ENCODE data around the gene ATM.

ATM gene

GRCh38 chr11:108223348-108224149 lies 682 bp downstream of the ATM start:
- H3K36me3 ChIP-seq (ENCODE audit: control insufficient read depth, insufficient read depth, low read length) = no peaks in the 10 kb centered on the region
- peak overlapping the region; percentile 70 for H3K9ac ChIP-seq (ENCODE audit: low read length)
- H3K4me1 ChIP-seq (ENCODE audit: control insufficient read depth, insufficient read depth, low read length) = peaks cover 15% of the 10 kb centered on the region
- H3K9me3 ChIP-seq (ENCODE audit: control insufficient read depth, low read length) = no peaks in the 10 kb centered on the region
- peak overlapping the region; percentile 64 for H3K4me3 ChIP-seq (ENCODE audit: low read length)
- H3K27me3 ChIP-seq (ENCODE audit: control insufficient read depth, insufficient read depth, low read length) = no peaks in the 10 kb centered on the region

DNA sequence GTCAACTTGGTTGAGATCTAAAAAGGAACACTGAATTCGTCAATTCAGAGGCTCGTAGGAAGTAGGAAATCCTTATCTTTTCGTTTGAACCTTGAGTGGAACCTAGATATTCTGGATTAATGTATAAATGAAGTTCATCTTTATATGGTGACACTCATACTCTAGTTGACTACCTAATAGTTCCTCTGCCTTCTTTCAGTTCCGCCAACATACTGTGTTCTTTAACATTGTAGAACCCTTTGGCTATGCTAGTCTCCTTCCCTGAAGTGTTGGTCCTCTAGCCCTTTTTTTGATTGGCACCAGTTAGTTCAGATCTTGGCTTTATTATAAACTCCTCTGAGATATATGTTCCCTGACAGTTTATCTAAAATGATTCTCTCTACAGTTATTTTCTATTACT lies 1.5 kb downstream of the ATM start:
- Histone ChIP-seq H3K4me1 (ENCODE audit: control insufficient read depth, insufficient read depth, low read length) (peaks cover 15% of the 10 kb centered on the region), H3K27me3 (ENCODE audit: control insufficient read depth, insufficient read depth, low read length) (no peaks in the 10 kb centered on the region), H3K36me3 (ENCODE audit: control insufficient read depth, insufficient read depth, low read length) (no peaks in the 10 kb centered on the region), H3K4me3 (ENCODE audit: low read length) (no peak overlapping the region), H3K9ac (ENCODE audit: low read length) (peak overlapping the region; percentile 70), H3K9me3 (ENCODE audit: control insufficient read depth, low read length) (no peaks in the 10 kb centered on the region)

DNA sequence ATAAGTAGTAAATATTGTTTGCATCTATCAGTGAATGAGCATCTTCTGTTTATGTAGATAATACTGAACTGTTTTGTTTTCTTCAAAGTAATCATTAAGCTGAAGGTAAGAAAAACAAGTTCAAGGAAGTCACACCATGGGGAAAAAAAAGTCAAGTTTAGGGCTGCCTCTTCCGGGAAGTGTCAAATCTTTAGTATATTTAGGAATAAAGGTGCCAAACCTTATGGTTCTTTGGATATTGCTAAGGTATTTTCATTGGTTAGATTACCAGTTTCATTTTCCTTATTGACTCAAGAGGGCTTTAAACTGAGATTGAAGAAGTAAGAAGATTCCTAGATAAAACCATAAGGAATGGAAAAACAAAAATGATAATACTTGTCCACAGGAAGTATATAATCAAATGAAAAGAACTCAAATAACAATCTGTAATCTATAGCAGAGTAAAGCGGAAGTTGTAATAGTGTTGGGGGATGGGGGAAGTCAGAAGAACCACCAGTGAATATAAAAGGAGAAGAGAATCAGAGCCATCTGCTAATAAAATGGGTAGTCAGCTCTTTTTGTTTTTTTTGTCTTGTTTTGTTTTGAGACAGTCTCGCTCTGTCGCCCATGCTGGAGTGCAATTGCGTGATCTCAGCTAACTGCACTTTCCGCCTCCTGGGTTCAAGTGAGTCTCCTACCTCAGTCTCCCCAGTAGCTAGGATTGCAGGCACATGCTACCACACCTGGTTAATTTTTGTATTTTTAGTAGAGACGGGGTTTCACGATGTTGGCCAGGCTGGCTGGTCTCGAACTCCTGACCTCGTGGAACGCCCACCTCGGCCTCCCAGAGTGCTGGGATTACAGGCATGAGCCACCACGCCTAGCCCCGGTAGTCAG lies 2.3 kb downstream of the ATM start:
- H3K9me3 ChIP-seq (ENCODE audit: control insufficient read depth, low read length) = no peaks in the 10 kb centered on the region
- no peaks in the 10 kb centered on the region for H3K36me3 ChIP-seq (ENCODE audit: control insufficient read depth, insufficient read depth, low read length)
- H3K9ac ChIP-seq (ENCODE audit: low read length) = no peak overlapping the region
- no peak overlapping the region for H3K4me3 ChIP-seq (ENCODE audit: low read length)
- peaks cover 15% of the 10 kb centered on the region for H3K4me1 ChIP-seq (ENCODE audit: control insufficient read depth, insufficient read depth, low read length)
- no peaks in the 10 kb centered on the region for H3K27me3 ChIP-seq (ENCODE audit: control insufficient read depth, insufficient read depth, low read length)

DNA sequence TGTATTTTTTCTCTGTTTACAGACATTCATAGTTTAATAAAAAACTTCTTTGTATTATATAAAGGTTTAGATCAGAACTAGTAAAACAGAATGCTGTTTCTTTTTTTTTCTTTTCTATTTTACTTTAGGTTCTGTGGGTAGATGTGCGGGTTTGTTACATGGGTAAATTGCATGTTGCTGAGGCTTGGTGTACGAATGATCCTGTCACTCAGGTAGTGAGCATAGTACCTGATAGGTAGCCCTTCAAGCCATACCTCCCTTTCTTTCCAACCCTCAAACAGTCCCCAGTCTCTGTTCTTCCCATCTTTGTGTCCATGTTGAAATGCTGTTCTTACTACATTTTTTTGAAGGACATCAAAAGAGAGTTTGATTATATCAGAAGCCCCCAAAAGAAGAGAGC lies 3.2 kb downstream of the ATM start:
- H3K9me3 ChIP-seq (ENCODE audit: control insufficient read depth, low read length) = no peaks in the 10 kb centered on the region
- no peak overlapping the region for H3K4me3 ChIP-seq (ENCODE audit: low read length)
- H3K36me3 ChIP-seq (ENCODE audit: control insufficient read depth, insufficient read depth, low read length) = peaks cover 5% of the 10 kb centered on the region
- no peaks in the 10 kb centered on the region for H3K27me3 ChIP-seq (ENCODE audit: control insufficient read depth, insufficient read depth, low read length)
- H3K9ac ChIP-seq (ENCODE audit: low read length) = no peak overlapping the region
- H3K4me1 ChIP-seq (ENCODE audit: control insufficient read depth, insufficient read depth, low read length) = peaks cover 10% of the 10 kb centered on the region

DNA sequence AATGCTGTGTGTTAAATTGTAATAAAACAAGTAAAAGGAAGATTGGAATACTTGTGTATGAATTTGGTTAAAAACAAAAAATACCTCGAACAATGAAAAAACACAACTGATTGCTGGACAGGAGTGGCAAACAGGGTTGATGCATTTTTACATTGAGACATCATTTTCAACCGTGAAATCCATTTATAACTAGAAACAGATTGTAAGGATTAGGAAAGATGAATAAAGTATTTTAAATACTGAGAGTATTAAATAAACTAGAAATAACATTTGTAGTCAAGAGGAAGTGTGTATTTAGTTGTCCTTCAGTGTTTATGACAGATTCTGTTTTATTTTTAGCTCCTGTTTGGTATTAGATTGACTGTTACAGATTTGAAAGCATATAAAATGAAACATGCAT lies 5.4 kb downstream of the ATM start:
- Histone ChIP-seq H3K4me1 (ENCODE audit: control insufficient read depth, insufficient read depth, low read length) (peaks cover 8% of the 10 kb centered on the region), H3K9me3 (ENCODE audit: control insufficient read depth, low read length) (no peaks in the 10 kb centered on the region), H3K4me3 (ENCODE audit: low read length) (no peak overlapping the region), H3K9ac (ENCODE audit: low read length) (no peak overlapping the region), H3K27me3 (ENCODE audit: control insufficient read depth, insufficient read depth, low read length) (no peaks in the 10 kb centered on the region), H3K36me3 (ENCODE audit: control insufficient read depth, insufficient read depth, low read length) (peaks cover 5% of the 10 kb centered on the region)

- no peaks in the 10 kb centered on the region for H3K9me3 ChIP-seq (ENCODE audit: control insufficient read depth, low read length)
- H3K36me3 ChIP-seq (ENCODE audit: control insufficient read depth, insufficient read depth, low read length) = peaks cover 5% of the 10 kb centered on the region
- no peak overlapping the region for H3K9ac ChIP-seq (ENCODE audit: low read length)
- no peaks in the 10 kb centered on the region for H3K27me3 ChIP-seq (ENCODE audit: control insufficient read depth, insufficient read depth, low read length)
- H3K4me1 ChIP-seq (ENCODE audit: control insufficient read depth, insufficient read depth, low read length) = no peaks in the 10 kb centered on the region
- H3K4me3 ChIP-seq (ENCODE audit: low read length) = no peak overlapping the region
Measured at GRCh38 chr11:108233277-108233945, 10.5 kb downstream of the ATM start.

DNA sequence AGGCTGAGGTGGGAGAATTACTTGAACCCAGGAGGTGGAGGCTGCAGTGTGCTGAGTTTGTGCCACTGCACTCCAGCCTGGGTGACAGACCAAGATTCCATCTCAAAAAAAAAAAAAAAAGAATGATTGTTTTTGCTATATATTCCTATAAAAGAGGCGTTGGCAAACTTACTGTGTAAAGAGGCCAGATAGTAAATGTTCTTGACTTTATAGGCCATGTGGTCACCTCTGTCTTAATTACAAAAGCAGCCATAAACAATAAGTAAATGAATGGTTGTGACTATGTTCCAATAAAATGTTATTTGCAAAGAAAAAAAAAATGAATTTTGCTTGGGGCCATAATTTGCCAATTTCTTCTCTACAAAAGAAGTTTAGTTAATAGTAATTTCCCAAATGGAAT lies 12.3 kb downstream of the ATM start:
- Histone ChIP-seq H3K4me1 (ENCODE audit: control insufficient read depth, insufficient read depth, low read length) (no peaks in the 10 kb centered on the region), H3K36me3 (ENCODE audit: control insufficient read depth, insufficient read depth, low read length) (peaks cover 5% of the 10 kb centered on the region), H3K27me3 (ENCODE audit: control insufficient read depth, insufficient read depth, low read length) (no peaks in the 10 kb centered on the region), H3K9me3 (ENCODE audit: control insufficient read depth, low read length) (no peaks in the 10 kb centered on the region), H3K4me3 (ENCODE audit: low read length) (no peak overlapping the region), H3K9ac (ENCODE audit: low read length) (no peak overlapping the region)

GRCh38 chr11:108235633-108236032 lies 12.8 kb downstream of the ATM start:
- H3K4me1 ChIP-seq (ENCODE audit: control insufficient read depth, insufficient read depth, low read length) = no peaks in the 10 kb centered on the region
- H3K27me3 ChIP-seq (ENCODE audit: control insufficient read depth, insufficient read depth, low read length) = no peaks in the 10 kb centered on the region
- H3K9me3 ChIP-seq (ENCODE audit: control insufficient read depth, low read length) = no peaks in the 10 kb centered on the region
- H3K9ac ChIP-seq (ENCODE audit: low read length) = no peak overlapping the region
- H3K36me3 ChIP-seq (ENCODE audit: control insufficient read depth, insufficient read depth, low read length) = peaks cover 2% of the 10 kb centered on the region
- H3K4me3 ChIP-seq (ENCODE audit: low read length) = no peak overlapping the region

DNA sequence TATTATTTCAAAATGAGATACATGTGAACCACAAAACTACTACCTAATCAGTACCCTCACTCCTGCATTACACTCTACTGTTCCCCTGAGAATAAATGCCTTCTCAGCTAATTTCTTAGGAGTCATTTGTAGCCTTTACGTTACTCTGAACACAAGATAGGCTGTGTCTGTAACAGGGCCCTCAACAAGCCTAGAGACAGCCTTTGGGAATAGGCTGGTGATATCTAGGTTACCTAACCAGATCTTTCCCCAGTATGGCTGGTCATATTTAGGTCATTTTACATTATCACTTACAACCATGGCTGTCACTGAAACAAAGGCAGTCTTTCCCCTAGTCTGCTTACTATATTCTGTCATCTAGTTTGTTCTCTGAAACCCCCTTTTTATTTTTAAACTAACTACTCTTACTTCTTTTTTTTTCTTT lies 14.2 kb downstream of the ATM start:
- H3K27me3 ChIP-seq (ENCODE audit: control insufficient read depth, insufficient read depth, low read length) = no peaks in the 10 kb centered on the region
- H3K4me3 ChIP-seq (ENCODE audit: low read length) = no peak overlapping the region
- H3K4me1 ChIP-seq (ENCODE audit: control insufficient read depth, insufficient read depth, low read length) = no peaks in the 10 kb centered on the region
- H3K9ac ChIP-seq (ENCODE audit: low read length) = no peak overlapping the region
- H3K36me3 ChIP-seq (ENCODE audit: control insufficient read depth, insufficient read depth, low read length) = no peaks in the 10 kb centered on the region
- H3K9me3 ChIP-seq (ENCODE audit: control insufficient read depth, low read length) = no peaks in the 10 kb centered on the region

- no peaks in the 10 kb centered on the region for H3K4me1 ChIP-seq (ENCODE audit: control insufficient read depth, insufficient read depth, low read length)
- H3K4me3 ChIP-seq (ENCODE audit: low read length) = no peak overlapping the region
- no peak overlapping the region for H3K9ac ChIP-seq (ENCODE audit: low read length)
- no peaks in the 10 kb centered on the region for H3K9me3 ChIP-seq (ENCODE audit: control insufficient read depth, low read length)
- H3K36me3 ChIP-seq (ENCODE audit: control insufficient read depth, insufficient read depth, low read length) = no peaks in the 10 kb centered on the region
- H3K27me3 ChIP-seq (ENCODE audit: control insufficient read depth, insufficient read depth, low read length) = no peaks in the 10 kb centered on the region
Measured at GRCh38 chr11:108239076-108239475, 16.2 kb downstream of the ATM start.

DNA sequence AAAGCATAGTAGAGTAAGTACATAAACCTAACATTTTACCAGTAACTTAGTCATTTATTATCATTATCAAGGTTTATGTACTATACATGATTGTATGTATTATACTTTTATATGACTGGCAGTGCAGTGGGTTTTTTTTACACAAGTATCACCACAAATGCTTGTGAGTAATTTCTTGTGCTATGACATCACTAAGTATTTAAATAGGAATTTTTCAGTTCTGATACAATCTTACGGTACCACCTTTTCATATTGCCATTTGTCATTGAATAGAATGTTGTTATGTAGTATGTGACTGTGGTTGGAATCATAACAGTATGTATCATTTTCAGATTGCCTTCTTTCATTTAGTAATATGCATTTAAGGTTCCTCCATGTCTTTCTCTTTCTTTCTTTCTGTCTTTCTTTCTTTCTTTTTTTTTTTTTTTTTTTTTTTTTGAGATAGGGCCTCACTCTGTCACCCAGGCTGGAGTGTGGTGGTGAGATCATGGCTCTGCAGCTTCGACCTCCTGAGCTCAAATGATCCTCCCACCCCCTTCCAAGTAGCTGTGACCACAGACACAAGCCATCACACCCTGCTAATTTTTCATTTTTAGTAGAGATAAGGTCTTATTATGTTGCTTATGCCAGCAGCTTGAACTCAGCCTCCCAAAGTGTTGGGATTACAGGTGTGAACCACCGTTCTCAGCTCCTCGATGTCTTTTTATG lies 18.6 kb downstream of the ATM start:
- Histone ChIP-seq H3K4me1 (ENCODE audit: control insufficient read depth, insufficient read depth, low read length) (no peaks in the 10 kb centered on the region), H3K9ac (ENCODE audit: low read length) (no peak overlapping the region), H3K27me3 (ENCODE audit: control insufficient read depth, insufficient read depth, low read length) (no peaks in the 10 kb centered on the region), H3K9me3 (ENCODE audit: control insufficient read depth, low read length) (no peaks in the 10 kb centered on the region), H3K36me3 (ENCODE audit: control insufficient read depth, insufficient read depth, low read length) (no peaks in the 10 kb centered on the region), H3K4me3 (ENCODE audit: low read length) (no peak overlapping the region)
